Tibial artery (tissue), 4 donors: ENCODE results near the gene CHMP5.
A peak's percentile ranks its signal among the peaks of the same experiment; 100 is the strongest.

Experiments
- DNase-seq, 2 donors: peaks; one replicate each; pipeline ENCODE4 v3.0.0-alpha.2; 2019
- H3K27ac ChIP-seq, 2 donors: fragments of 200-600 bp; sonication (generic) in 1 of 2; 1 replicate in 1 of 2; 2 replicates in 1 of 2; pipeline ENCODE4 v1.5.1; 2018 to 2019; ENCODE audit warnings: mild to moderate bottlenecking in 1 of 2
- H3K27me3 ChIP-seq, 2 donors: fragments of 200-600 bp; sonication (generic) in 1 of 2; one replicate each; pipeline versions ENCODE4 v1.5.1 to v1.6.0; 2016 to 2019
- H3K36me3 ChIP-seq, 3 donors: fragments of 200-600 bp; sonication (generic) in 2 of 3; one replicate each; pipeline ENCODE4 v1.5.1; 2016 to 2019; ENCODE audit warnings: mild to moderate bottlenecking in 2 of 3
- H3K4me1 ChIP-seq, 4 donors: fragments of 200-600 bp; sonication (generic) in 2 of 4; 1 replicate in 3 of 4; 2 replicates in 1 of 4; pipeline ENCODE4 v1.5.1; 2016 to 2019
- H3K4me3 ChIP-seq, 2 donors: fragments of 200-600 bp; sonication (generic) in 1 of 2; 1 replicate in 1 of 2; 2 replicates in 1 of 2; pipeline ENCODE4 v1.5.1; 2018 to 2019; ENCODE audit warnings: mild to moderate bottlenecking in 2 of 2
- H3K9me3 ChIP-seq, 3 donors: fragments of 200-600 bp; sonication (generic) in 1 of 3; one replicate each; pipeline ENCODE4 v1.5.1; 2016 to 2019
- CTCF ChIP-seq, 2 experiments: fragments of 200-600 bp in 1 of 2; fragments of 450-650 bp in 1 of 2; IDR thresholded peaks; one replicate each; pipeline ENCODE4 v1.5.1; 2017 to 2019; ENCODE audit warnings: antibody characterized with exemption in 2 of 2, mild to moderate bottlenecking in 1 of 2, moderate library complexity in 1 of 2
- intact Hi-C: fragments of 100-400 bp; cut with DNase I; formaldehyde crosslinking; loops from one replicate; pipeline ENCODE4 v1.15.0; 2023; ENCODE audit warnings: low total_unique reads

CHMP5 gene

GRCh38 chr9:33245341-33245740 is 19.5 kb upstream of the CHMP5 start:
- intact Hi-C loops, result no loop called here
- H3K27me3 ChIP-seq, result peaks cover 0 to 4% of the 10 kb centered on the region in 2 donors
- H3K36me3 ChIP-seq, result peaks cover 0 to 16% (median 0%) of the 10 kb centered on the region in 3 donors
- peak in 1 of 2 donors; percentile 19 for DNase-seq
- no peak overlapping the region for H3K27ac ChIP-seq
- no peaks in the 10 kb centered on the region for H3K4me1 ChIP-seq
- H3K9me3 ChIP-seq, result no peaks in the 10 kb centered on the region
- TF ChIP-seq CTCF (IDR thresholded peaks at IDR 0.05), result no peak
- H3K4me3 ChIP-seq, result no peak overlapping the region

GRCh38 chr9:33246269-33246860 is 18.5 kb upstream of the CHMP5 start:
- H3K36me3 ChIP-seq, result peaks cover 0 to 26% (median 0%) of the 10 kb centered on the region in 3 donors
- H3K4me1 ChIP-seq, result no peaks in the 10 kb centered on the region
- no peak for TF ChIP-seq CTCF (IDR thresholded peaks at IDR 0.05)
- H3K9me3 ChIP-seq, result no peaks in the 10 kb centered on the region
- DNase-seq, result no peak
- H3K27me3 ChIP-seq, result peaks cover 0 to 4% of the 10 kb centered on the region in 2 donors
- H3K27ac ChIP-seq, result no peak overlapping the region
- intact Hi-C loops, result no loop called here
- H3K4me3 ChIP-seq, result no peak overlapping the region

GRCh38 chr9:33248606-33249005 is 16.2 kb upstream of the CHMP5 start:
- intact Hi-C loops, result no loop called here

GRCh38 chr9:33249087-33249658 is 15.7 kb upstream of the CHMP5 start:
- Histone ChIP-seq H3K36me3 (peaks cover 8 to 54% (median 17%) of the 10 kb centered on the region in 3 donors), H3K27me3 (no peaks in the 10 kb centered on the region), H3K4me3 (no peak overlapping the region), H3K9me3 (no peaks in the 10 kb centered on the region), H3K4me1 (no peaks in the 10 kb centered on the region), H3K27ac (no peak overlapping the region)
- no peak for DNase-seq
- intact Hi-C loops, result no loop called here
- no peak for TF ChIP-seq CTCF (IDR thresholded peaks at IDR 0.05)

More at GRCh38 chr9:33248606-33249005, 16.2 kb upstream of the CHMP5 start:
- Histone ChIP-seq H3K4me1 (no peaks in the 10 kb centered on the region), H3K36me3 (peaks cover 7 to 48% (median 12%) of the 10 kb centered on the region in 3 donors), H3K27me3 (no peaks in the 10 kb centered on the region), H3K27ac (no peak overlapping the region), H3K9me3 (no peaks in the 10 kb centered on the region), H3K4me3 (no peak overlapping the region)
- DNase-seq, result no peak
- no peak for TF ChIP-seq CTCF (IDR thresholded peaks at IDR 0.05)

- Histone ChIP-seq H3K27ac (no peak overlapping the region), H3K4me1 (no peaks in the 10 kb centered on the region), H3K9me3 (no peaks in the 10 kb centered on the region), H3K36me3 (peaks cover 16 to 62% (median 25%) of the 10 kb centered on the region in 3 donors), H3K4me3 (no peak overlapping the region), H3K27me3 (no peaks in the 10 kb centered on the region)
- TF ChIP-seq CTCF (IDR thresholded peaks at IDR 0.05), result no peak
- intact Hi-C loops, result no loop called here
- DNase-seq, result no peak
Measured at GRCh38 chr9:33249983-33250382, 14.9 kb upstream of the CHMP5 start.
